Common myeloid progenitor, CD34-positive (primary cell): ENCODE measurements around the gene CLASP2.

ENCODE experiments used
- CTCF ChIA-PET: fragments of 350-600 bp; sonication (Branson Sonifier 250); formaldehyde crosslinking; loops from one replicate; lab custom pipeline; 2021; ENCODE audit warnings: antibody characterized with exemption; lab: Charles Lee
- POLR2A ChIA-PET: fragments of 350-600 bp; sonication (Branson Sonifier 250); formaldehyde crosslinking; loops from one replicate; lab custom pipeline; 2021; ENCODE audit warnings: antibody characterized with exemption; lab: Charles Lee
- DNase-seq, 3 donors: peaks; one replicate each; pipeline versions ENCODE4 v3.0.0 to v3.0.0-alpha.2; 2013
- H3K27ac ChIP-seq, 2 experiments: 1 replicate in 1 of 2; 2 replicates in 1 of 2; pipeline ENCODE4 v1.7.0; 2013; ENCODE audit warnings: inconsistent platforms in 2 of 2, low read length in 2 of 2, mild to moderate bottlenecking in 2 of 2, low read depth in 1 of 2, moderate library complexity in 1 of 2; ENCODE audit not compliant: severe bottlenecking in 2 of 2, insufficient read depth in 1 of 2, poor library complexity in 1 of 2
- H3K27me3 ChIP-seq, 5 experiments: replicated peaks in 2 of 5; 1 replicate in 3 of 5; 2 replicates in 2 of 5; pipeline versions ENCODE4 v1.6.1 to v1.7.0; 2013; ENCODE audit warnings: low read length in 4 of 5, mild to moderate bottlenecking in 2 of 5, moderate library complexity in 2 of 5, inconsistent platforms in 1 of 5; ENCODE audit not compliant: insufficient read depth in 5 of 5, control insufficient read depth in 4 of 5
- H3K36me3 ChIP-seq, 4 experiments: 1 replicate in 2 of 4; 2 replicates in 2 of 4; pipeline versions ENCODE4 v1.6.1 to v1.7.0; 2013; ENCODE audit warnings: low read length in 3 of 4, control low read depth in 1 of 4, mild to moderate bottlenecking in 1 of 4; ENCODE audit not compliant: control insufficient read depth in 4 of 4, insufficient read depth in 4 of 4
- H3K4me1 ChIP-seq, 4 experiments: 1 replicate in 3 of 4; 2 replicates in 1 of 4; pipeline versions ENCODE4 v1.6.1 to v1.7.1; 2013; ENCODE audit warnings: low read length in 3 of 4, mild to moderate bottlenecking in 3 of 4, control low read depth in 1 of 4, inconsistent platforms in 1 of 4, moderate library complexity in 1 of 4; ENCODE audit not compliant: control insufficient read depth in 4 of 4, insufficient read depth in 4 of 4; ENCODE audit errors: control extremely low read depth in 1 of 4
- H3K4me3 ChIP-seq, 7 experiments: 1 replicate in 4 of 7; 2 replicates in 3 of 7; pipeline versions ENCODE4 v1.5.1 to v1.7.0; 2013; ENCODE audit warnings: mild to moderate bottlenecking in 7 of 7, low read length in 6 of 7, moderate library complexity in 6 of 7, inconsistent platforms in 2 of 7, low read depth in 2 of 7, control low read depth in 1 of 7; ENCODE audit not compliant: insufficient read depth in 4 of 7, control insufficient read depth in 1 of 7; ENCODE audit errors: extremely low read depth in 1 of 7
- H3K9me3 ChIP-seq, 5 experiments: 1 replicate in 4 of 5; 2 replicates in 1 of 5; pipeline versions ENCODE4 v1.6.1 to v1.7.1; 2013; ENCODE audit warnings: low read length in 4 of 5, mild to moderate bottlenecking in 2 of 5, inconsistent platforms in 1 of 5, low read depth in 1 of 5, moderate library complexity in 1 of 5; ENCODE audit not compliant: control insufficient read depth in 4 of 5, insufficient read depth in 2 of 5; ENCODE audit errors: control extremely low read depth in 1 of 5
- WGBS: methylation state at CpG from one replicate; pipeline ENCODE4 v1.1.5; 2013; ENCODE audit not compliant: insufficient coverage; 5-methylcytosine and 5-hydroxymethylcytosine counted together

CLASP2 gene

DNA sequence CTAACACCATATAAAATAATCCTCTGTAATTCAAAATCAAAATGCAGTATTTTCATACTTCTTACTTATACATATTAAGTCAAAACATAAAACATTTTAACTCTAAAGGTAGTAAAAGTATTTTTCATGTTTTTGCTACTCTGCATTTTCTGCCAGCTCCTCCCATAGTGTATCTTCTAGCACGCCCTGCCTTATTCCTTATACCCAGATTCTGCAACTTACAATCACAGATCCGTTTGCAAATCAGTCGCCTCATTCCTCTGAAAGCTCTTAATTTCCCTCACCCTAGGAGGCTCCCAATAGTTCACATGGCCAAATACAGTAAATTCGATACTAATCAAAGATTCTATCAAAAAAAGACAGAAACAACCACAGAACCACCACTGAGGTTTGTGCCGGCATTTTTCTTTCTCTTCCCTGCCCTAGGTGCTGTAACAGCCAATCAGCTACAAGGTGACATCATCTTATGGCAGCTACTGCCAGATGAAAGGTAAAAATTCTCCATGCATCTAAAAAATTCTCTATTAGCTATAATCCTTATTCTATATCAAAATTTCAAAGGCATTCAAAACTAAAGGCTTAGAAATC is 72.9 kb downstream of the CLASP2 start:
- no peak overlapping the region for H3K27ac ChIP-seq
- H3K9me3 ChIP-seq, result no peaks in the 10 kb centered on the region
- H3K4me3 ChIP-seq, result peak overlapping the region in 1 of 7 experiments; percentile 40
- ChIA-PET POLR2A (interaction anchor here (0.6 kb wide), 1 partner anchor 8 kb away, joined by 3 read pairs; no protein-coding TSS in a partner anchor), CTCF (interaction anchor here (0.9 to 2.6 kb wide), 5 partner anchors 8 to 71 kb away, joined by 3 to 12 read pairs (median 5); no protein-coding TSS in a partner anchor)
- no peaks in the 10 kb centered on the region for H3K27me3 ChIP-seq
- 80% methylated on average over 3 of the region's 5 CpGs for WGBS
- DNase-seq, result peak in 1 of 3 donors; percentile 26
- H3K4me1 ChIP-seq, result no peaks in the 10 kb centered on the region
- H3K36me3 ChIP-seq, result peaks cover 0 to 5% (median 3%) of the 10 kb centered on the region in 4 experiments

GRCh38 chr3:33644582-33644981 is 73.5 kb downstream of the CLASP2 start:
- no peaks in the 10 kb centered on the region for H3K27me3 ChIP-seq
- ChIA-PET CTCF (interaction anchor here (0.9 to 2.6 kb wide), 5 partner anchors 8 to 71 kb away, joined by 3 to 12 read pairs (median 5); no protein-coding TSS in a partner anchor), POLR2A (interaction anchor here (0.6 kb wide), 1 partner anchor 9 kb away, joined by 3 read pairs; no protein-coding TSS in a partner anchor)
- peaks cover 0 to 6% (median 3%) of the 10 kb centered on the region in 4 experiments for H3K36me3 ChIP-seq
- no peak overlapping the region for H3K27ac ChIP-seq
- H3K9me3 ChIP-seq, result no peaks in the 10 kb centered on the region
- H3K4me1 ChIP-seq, result no peaks in the 10 kb centered on the region
- no peak for DNase-seq
- WGBS, result 100% methylated on average over 2 of the region's 4 CpGs
- H3K4me3 ChIP-seq, result no peak overlapping the region

DNA sequence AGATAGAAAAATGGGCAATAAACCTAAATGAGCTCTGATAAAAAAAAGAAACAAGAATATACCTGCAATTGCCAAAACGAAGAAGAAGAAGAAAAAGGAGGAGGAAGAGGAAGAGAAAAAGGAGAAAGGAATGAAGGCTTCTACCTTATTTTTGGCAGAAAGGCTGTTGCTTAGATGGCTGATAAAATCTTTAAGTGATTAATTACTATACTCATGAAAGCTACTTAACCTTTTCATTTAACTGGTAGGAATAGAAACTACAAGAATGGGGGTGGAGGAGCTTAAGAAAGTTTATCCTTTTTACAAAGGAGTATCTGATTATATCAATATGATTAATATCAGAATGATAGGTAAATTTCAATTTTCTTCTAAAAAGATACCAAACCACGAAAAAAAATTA is 75.2 kb downstream of the CLASP2 start:
- ChIA-PET POLR2A (no interaction called here), CTCF (interaction anchor here (0.6 to 7.8 kb wide), 5 partner anchors 10 to 154 kb away, joined by 3 to 61 read pairs (median 5); no protein-coding TSS in a partner anchor)
- no CpG with 5 or more reads among the region's 2 CpGs for WGBS

GRCh38 chr3:33639889-33640288 is 78.2 kb downstream of the CLASP2 start:
- no peaks in the 10 kb centered on the region for H3K27me3 ChIP-seq
- H3K27ac ChIP-seq, result no peak overlapping the region
- H3K4me3 ChIP-seq, result no peak overlapping the region
- DNase-seq, result no peak
- peaks cover 0 to 10% (median 3%) of the 10 kb centered on the region in 4 experiments for H3K36me3 ChIP-seq
- no peaks in the 10 kb centered on the region for H3K4me1 ChIP-seq
- POLR2A ChIA-PET, result no interaction called here
- CTCF ChIA-PET, result interaction anchor here (7.8 kb wide), 1 partner anchor 137 kb away, joined by 61 read pairs; no protein-coding TSS in a partner anchor
- no peaks in the 10 kb centered on the region for H3K9me3 ChIP-seq
- WGBS, result 100% methylated on average over 1 of the region's 2 CpGs

More for the DNA sequence above, 75.2 kb downstream of the CLASP2 start:
- H3K4me3 ChIP-seq, result no peak overlapping the region
- H3K27me3 ChIP-seq, result no peaks in the 10 kb centered on the region
- H3K27ac ChIP-seq, result no peak overlapping the region
- no peak for DNase-seq
- H3K36me3 ChIP-seq, result peaks cover 0 to 10% (median 3%) of the 10 kb centered on the region in 4 experiments
- no peaks in the 10 kb centered on the region for H3K9me3 ChIP-seq
- H3K4me1 ChIP-seq, result no peaks in the 10 kb centered on the region

DNA sequence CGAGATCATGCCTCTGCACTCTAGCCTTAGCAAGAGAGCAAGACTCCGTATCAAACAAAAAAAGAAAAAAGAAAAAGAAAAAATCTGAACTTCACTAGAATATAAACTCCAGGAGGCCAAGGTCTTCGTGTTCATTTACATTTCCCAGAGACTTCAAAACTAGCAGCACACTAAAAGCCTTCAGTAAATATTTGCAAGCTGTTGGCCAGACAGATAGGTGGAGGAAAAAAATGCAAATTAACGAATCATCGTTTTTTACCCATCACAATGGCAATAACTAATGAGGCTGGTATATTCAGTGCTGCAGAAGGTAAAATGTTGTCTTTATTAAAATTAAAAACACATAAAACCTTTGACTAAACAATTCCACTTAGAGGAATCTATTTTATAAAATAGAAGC is 80.6 kb downstream of the CLASP2 start:
- no peak overlapping the region for H3K27ac ChIP-seq
- DNase-seq, result no peak
- WGBS, result 90% methylated on average over 2 of the region's 5 CpGs
- no peaks in the 10 kb centered on the region for H3K4me1 ChIP-seq
- H3K4me3 ChIP-seq, result no peak overlapping the region
- H3K27me3 ChIP-seq, result no peaks in the 10 kb centered on the region
- H3K36me3 ChIP-seq, result peaks cover 0 to 5% (median 0%) of the 10 kb centered on the region in 4 experiments
- H3K9me3 ChIP-seq, result no peaks in the 10 kb centered on the region
- CTCF ChIA-PET, result interaction anchor here (0.8 to 7.8 kb wide), 18 partner anchors 8 to 188 kb away, joined by 3 to 61 read pairs (median 4); partner anchors contain the start of gene CLASP2
- POLR2A ChIA-PET, result no interaction called here

DNA sequence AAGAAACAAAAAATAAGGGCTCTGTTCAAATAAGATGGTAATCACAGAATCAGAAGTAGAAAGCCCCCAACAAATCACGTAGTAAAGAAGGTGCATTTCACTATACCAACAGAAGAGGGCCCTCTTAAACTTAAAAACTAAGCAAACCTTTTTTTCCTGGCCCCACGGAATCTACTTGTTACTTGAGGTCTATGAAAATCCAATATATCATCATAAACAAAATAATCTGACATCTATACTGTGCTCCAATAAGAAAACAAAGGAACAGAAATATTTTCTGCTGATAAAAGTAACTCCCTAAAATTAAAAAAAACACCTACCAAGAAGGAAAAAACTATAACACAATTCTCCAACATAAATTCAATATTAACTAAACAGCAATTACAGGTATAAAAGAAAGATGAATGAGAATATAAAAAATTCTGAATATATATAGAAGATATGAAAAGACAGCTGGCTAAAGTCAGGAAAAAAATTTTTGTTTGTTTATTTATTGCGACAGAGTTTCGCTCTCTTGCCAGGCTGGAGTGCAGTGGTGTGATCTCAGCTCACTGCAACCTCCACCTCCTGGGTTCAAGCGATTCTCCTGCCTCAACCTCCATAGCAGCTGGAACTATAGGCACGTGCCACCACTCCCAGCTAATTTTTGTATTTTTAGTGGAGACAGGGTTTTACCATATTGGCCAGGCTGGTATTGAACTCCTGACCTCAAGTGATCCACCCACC is 81.8 kb downstream of the CLASP2 start:
- peaks cover 0 to 5% (median 0%) of the 10 kb centered on the region in 4 experiments for H3K36me3 ChIP-seq
- CTCF ChIA-PET, result interaction anchor here (0.8 to 7.8 kb wide), 19 partner anchors 8 to 190 kb away, joined by 3 to 61 read pairs (median 4); partner anchors contain the start of gene CLASP2
- no peaks in the 10 kb centered on the region for H3K27me3 ChIP-seq
- no peaks in the 10 kb centered on the region for H3K4me1 ChIP-seq
- no peak overlapping the region for H3K4me3 ChIP-seq
- WGBS, result 43% methylated on average over 2 of the region's 6 CpGs
- H3K27ac ChIP-seq, result no peak overlapping the region
- POLR2A ChIA-PET, result no interaction called here
- peak; percentile 79 to 89 (median 88) for DNase-seq
- no peaks in the 10 kb centered on the region for H3K9me3 ChIP-seq
